ENCODE measurements around the gene OR8G1.
"Not testable (repeated sequence)": the region's sequence is repeated elsewhere in the genome, so short reads cannot be mapped to it uniquely, and the experiment has no call there.

- TF ChIP-seq FOSL1 (IDR thresholded peaks at IDR 0.05; ENCODE audit: insufficient read depth, low read depth, low read length); CHD7 (IDR thresholded peaks at IDR 0.05; ENCODE audit: insufficient replicate concordance, low read length); SP1 (IDR thresholded peaks at IDR 0.05; ENCODE audit: low read depth, low read length); KDM5A (IDR thresholded peaks at IDR 0.05; ENCODE audit: low read length); KDM1A (IDR thresholded peaks at IDR 0.05; ENCODE audit: borderline replicate concordance, low read length); MAX (IDR thresholded peaks at IDR 0.05); POLR2AphosphoS5 (IDR thresholded peaks at IDR 0.05; ENCODE audit: low read depth, low read length); TEAD4 (IDR thresholded peaks at IDR 0.05; ENCODE audit: low read depth, low read length); POLR2A (IDR thresholded peaks at IDR 0.05; ENCODE audit: control extremely low read depth in 1 of 2, low read depth in 2 of 2, low read length in 2 of 2); RAD21 (IDR thresholded peaks at IDR 0.05 in 1 of 2, conservative IDR thresholded peaks at IDR 0.05 in 1 of 2; ENCODE audit: low read depth in 2 of 2, low read length in 2 of 2): not testable (repeated sequence)
Measured at GRCh38 chr11:124265041-124265440, 24.1 kb downstream of the OR8G1 start.

Measured in H1 (cell line).